Neuronal stem cell (in vitro differentiated cells): ENCODE data around the gene TYW1.
"Not testable (repeated sequence)": the region's sequence is repeated elsewhere in the genome, so short reads cannot be mapped to it uniquely, and the experiment has no call there.

Experiments used
- DNase-seq: peaks from one replicate; pipeline ENCODE4 v3.0.0-alpha.2; 2013; ENCODE audit warnings: low spot score
- H2AFZ ChIP-seq: one replicate; pipeline ENCODE4 v1.6.1; 2013; ENCODE audit warnings: mild to moderate bottlenecking, low read length, inconsistent platforms
- H2AK5ac ChIP-seq: 2 replicates; pipeline ENCODE4 v1.6.1; 2013; ENCODE audit warnings: low read depth, mild to moderate bottlenecking, inconsistent platforms, low read length, moderate library complexity, mixed read lengths
- H2BK120ac ChIP-seq: 2 replicates; pipeline ENCODE4 v1.6.1; 2013; ENCODE audit warnings: low read depth, mild to moderate bottlenecking, inconsistent platforms, low read length, moderate library complexity, mixed read lengths
- H2BK12ac ChIP-seq: one replicate; pipeline ENCODE4 v1.6.1; 2013; ENCODE audit warnings: low read length, inconsistent platforms
- H2BK15ac ChIP-seq: 2 replicates; pipeline ENCODE4 v1.6.1; 2013; ENCODE audit warnings: mild to moderate bottlenecking, low read length, inconsistent platforms, mixed read lengths
- H2BK5ac ChIP-seq: one replicate; pipeline ENCODE4 v1.6.1; 2013; ENCODE audit warnings: inconsistent platforms, mild to moderate bottlenecking, low read length, moderate library complexity
- H3K14ac ChIP-seq: one replicate; pipeline ENCODE4 v1.6.1; 2013; ENCODE audit warnings: low read length, inconsistent platforms
- H3K18ac ChIP-seq: 2 replicates; pipeline ENCODE4 v1.6.1; 2013; ENCODE audit warnings: low read length, inconsistent platforms
- H3K23ac ChIP-seq: 2 replicates; pipeline ENCODE4 v1.6.1; 2013; ENCODE audit warnings: low read depth, mild to moderate bottlenecking, mixed read lengths, low read length, inconsistent platforms; ENCODE audit not compliant: poor library complexity
- H3K27ac ChIP-seq: replicated peaks from 3 replicates; pipeline ENCODE4 v1.5.1; 2013; ENCODE audit warnings: low read length, inconsistent platforms
- H3K27me3 ChIP-seq, 3 experiments: 2 replicates each; pipeline ENCODE4 v1.6.1; 2013; ENCODE audit warnings: low read length in 3 of 3, mild to moderate bottlenecking in 2 of 3, inconsistent platforms in 1 of 3, low read depth in 1 of 3, mixed read lengths in 1 of 3, moderate library complexity in 1 of 3; ENCODE audit not compliant: control insufficient read depth in 3 of 3, insufficient read depth in 3 of 3
- H3K36me3 ChIP-seq, 2 donors: replicated peaks in 1 of 2; 2 replicates each; pipeline ENCODE4 v1.6.1; 2013; ENCODE audit warnings: low read length in 2 of 2; ENCODE audit not compliant: control insufficient read depth in 2 of 2, insufficient read depth in 2 of 2
- H3K4ac ChIP-seq: 2 replicates; pipeline ENCODE4 v1.6.1; 2013; ENCODE audit warnings: inconsistent platforms, mild to moderate bottlenecking, low read length, moderate library complexity
- H3K4me1 ChIP-seq, 2 donors: 1 replicate in 1 of 2; 2 replicates in 1 of 2; pipeline ENCODE4 v1.6.1; 2013; ENCODE audit warnings: low read length in 2 of 2, low read depth in 1 of 2; ENCODE audit not compliant: control insufficient read depth in 2 of 2, insufficient read depth in 1 of 2
- H3K4me2 ChIP-seq: one replicate; pipeline ENCODE4 v1.6.1; 2013; ENCODE audit warnings: mild to moderate bottlenecking, low read length, inconsistent platforms; ENCODE audit not compliant: insufficient read depth, poor library complexity, severe bottlenecking
- H3K4me3 ChIP-seq, 2 donors: 2 replicates each; pipeline ENCODE4 v1.5.1; 2013; ENCODE audit warnings: low read length in 2 of 2, mild to moderate bottlenecking in 2 of 2, inconsistent platforms in 1 of 2, moderate library complexity in 1 of 2
- H3K79me1 ChIP-seq: one replicate; pipeline ENCODE4 v1.6.1; 2013; ENCODE audit warnings: low read depth, mild to moderate bottlenecking, inconsistent platforms, low read length, moderate library complexity
- H3K9ac ChIP-seq: one replicate; pipeline ENCODE4 v1.6.1; 2013; ENCODE audit warnings: mild to moderate bottlenecking, low read depth, low read length, inconsistent platforms; ENCODE audit not compliant: poor library complexity
- H3K9me3 ChIP-seq, 2 donors: replicated peaks in 1 of 2; 2 replicates each; pipeline versions ENCODE3 to v1.6.1; 2013; ENCODE audit warnings: low read length in 2 of 2, mild to moderate bottlenecking in 2 of 2, inconsistent platforms in 1 of 2, low read depth in 1 of 2, mixed read lengths in 1 of 2, moderate library complexity in 1 of 2; ENCODE audit not compliant: control insufficient read depth in 2 of 2, insufficient read depth in 1 of 2
- H4K8ac ChIP-seq: one replicate; pipeline ENCODE4 v1.6.1; 2013; ENCODE audit warnings: low read depth, mild to moderate bottlenecking, inconsistent platforms, low read length, moderate library complexity
- H4K91ac ChIP-seq: one replicate; pipeline ENCODE4 v1.6.1; 2013; ENCODE audit warnings: low read length, low read depth, mild to moderate bottlenecking, inconsistent platforms; ENCODE audit not compliant: poor library complexity
- WGBS, 2 donors: extraction: QIAGEN DNeasy Blood & Tissue Kit; methylation state at CpG; one replicate each; pipeline ENCODE4 v1.1.7; 2013; ENCODE audit warnings: missing lambda C conversion rate in 2 of 2, mixed read lengths in 1 of 2; ENCODE audit not compliant: insufficient read length in 2 of 2, insufficient replicate concordance in 1 of 2; ENCODE audit errors: extremely low coverage in 2 of 2; 5-methylcytosine and 5-hydroxymethylcytosine counted together

The TYW1 gene

GRCh38 chr7:67198865-67199526 is 202.4 kb downstream of the TYW1 start:
- DNase-seq, H3K79me1 ChIP-seq, H4K8ac ChIP-seq, H2BK5ac ChIP-seq, H3K27me3 ChIP-seq, H3K9ac ChIP-seq, H3K4me2 ChIP-seq, H3K27ac ChIP-seq, H2BK12ac ChIP-seq, H2BK120ac ChIP-seq, H3K36me3 ChIP-seq, H2BK15ac ChIP-seq, H3K9me3 ChIP-seq, H3K4me3 ChIP-seq, H3K23ac ChIP-seq, H3K18ac ChIP-seq, H3K14ac ChIP-seq, H4K91ac ChIP-seq, H2AFZ ChIP-seq, H3K4ac ChIP-seq, H2AK5ac ChIP-seq, H3K4me1 ChIP-seq: not testable (repeated sequence)
- no CpG with 5 or more reads among the region's 9 CpGs for WGBS, 2 donors

DNA sequence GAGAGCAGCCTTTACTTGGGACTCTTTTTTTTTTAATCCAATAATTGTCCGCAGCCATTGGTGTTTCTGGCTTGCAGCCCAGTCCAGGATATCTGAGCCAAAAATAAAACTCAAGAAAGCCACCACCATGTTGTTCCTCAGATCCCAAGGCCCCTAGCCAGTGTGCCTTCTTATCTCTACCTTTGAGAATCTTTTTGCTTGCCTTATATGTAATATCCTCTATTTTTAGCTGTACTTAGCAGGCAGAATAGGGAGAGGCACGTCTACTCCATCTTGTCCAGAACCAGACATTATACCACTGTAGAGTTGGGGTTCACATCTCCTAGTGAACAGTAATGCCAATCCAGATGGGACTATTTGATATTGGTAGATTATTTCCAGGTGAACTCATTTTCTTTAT is 209.1 kb downstream of the TYW1 start:
- not testable (repeated sequence) for H3K9ac ChIP-seq, H3K18ac ChIP-seq, H3K4me1 ChIP-seq, H3K4me3 ChIP-seq, H3K23ac ChIP-seq, DNase-seq, H3K27me3 ChIP-seq, H3K14ac ChIP-seq, H2AFZ ChIP-seq, H3K4ac ChIP-seq, H2BK12ac ChIP-seq, H2BK5ac ChIP-seq, H3K4me2 ChIP-seq, H3K36me3 ChIP-seq, H4K8ac ChIP-seq, H2BK120ac ChIP-seq, H3K27ac ChIP-seq, H2BK15ac ChIP-seq, H2AK5ac ChIP-seq, H4K91ac ChIP-seq, H3K9me3 ChIP-seq, H3K79me1 ChIP-seq
- no CpG with 5 or more reads among the region's 2 CpGs for WGBS, 2 donors

DNA sequence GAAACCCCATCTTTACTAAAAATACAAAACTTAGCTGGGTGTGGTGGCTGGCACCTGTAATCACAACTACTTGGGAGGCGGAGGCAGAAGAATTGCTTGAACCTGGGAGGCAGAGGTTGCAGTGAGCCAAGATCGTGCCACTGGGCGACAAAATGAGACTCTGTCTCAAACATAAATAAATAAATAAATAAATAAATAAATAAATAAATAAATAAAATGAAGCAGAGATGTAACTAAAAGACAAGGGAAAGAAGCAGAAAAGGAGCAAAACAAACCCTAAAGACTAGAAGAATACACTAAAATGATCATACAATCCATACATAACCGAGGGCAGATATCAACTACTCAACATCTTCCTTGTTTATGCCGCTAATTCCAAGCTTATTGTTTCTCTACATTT is 209.8 kb downstream of the TYW1 start:
- no peak overlapping the region for H3K4ac ChIP-seq
- no peak overlapping the region for H3K4me3 ChIP-seq
- H4K91ac ChIP-seq, result no peak overlapping the region
- no peak overlapping the region for H2BK5ac ChIP-seq
- peaks cover 0 to 2% of the 10 kb centered on the region in 2 donors for H3K36me3 ChIP-seq
- no peak overlapping the region for H2AFZ ChIP-seq
- H2BK12ac ChIP-seq, result no peak overlapping the region
- H3K4me1 ChIP-seq, result no peaks in the 10 kb centered on the region
- no peak overlapping the region for H3K9ac ChIP-seq
- H2BK15ac ChIP-seq, result no peak overlapping the region
- H3K9me3 ChIP-seq, result no peaks in the 10 kb centered on the region
- no CpG with 5 or more reads among the region's 5 CpGs for WGBS, 2 donors
- DNase-seq, result no peak
- no peaks in the 10 kb centered on the region for H3K27me3 ChIP-seq
- no peak overlapping the region for H4K8ac ChIP-seq
- H3K14ac ChIP-seq, result no peak overlapping the region
- H3K79me1 ChIP-seq, result no peaks in the 10 kb centered on the region
- H3K4me2 ChIP-seq, result no peak overlapping the region
- H2AK5ac ChIP-seq, result no peak overlapping the region
- no peak overlapping the region for H2BK120ac ChIP-seq
- H3K23ac ChIP-seq, result no peak overlapping the region
- H3K27ac ChIP-seq, result no peak overlapping the region
- no peak overlapping the region for H3K18ac ChIP-seq

DNA sequence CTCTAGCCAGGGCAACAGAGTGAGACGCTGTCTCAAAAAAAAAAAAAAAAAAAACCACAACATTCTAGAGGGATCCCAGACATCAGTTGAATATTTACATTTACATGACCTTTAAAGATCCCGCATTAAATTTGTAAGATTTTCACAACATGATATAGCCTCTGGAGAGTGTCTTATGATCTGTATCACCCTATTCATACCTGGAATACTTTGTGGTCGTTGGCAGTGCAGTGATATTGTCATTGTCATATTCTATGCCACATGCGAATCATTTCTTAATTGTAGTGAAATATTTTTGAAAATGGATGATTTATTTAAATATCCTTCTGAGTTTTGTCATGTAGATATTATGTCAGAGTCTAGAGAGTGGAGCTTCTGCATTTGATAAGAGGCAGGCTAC is 212.0 kb downstream of the TYW1 start:
- not testable (repeated sequence) for H2BK12ac ChIP-seq, H3K23ac ChIP-seq, H3K27ac ChIP-seq, H2AK5ac ChIP-seq, H4K8ac ChIP-seq, H3K36me3 ChIP-seq, H3K14ac ChIP-seq, H2BK5ac ChIP-seq, H3K4me1 ChIP-seq, H4K91ac ChIP-seq, H3K9ac ChIP-seq, H3K27me3 ChIP-seq, H3K4me2 ChIP-seq, H2AFZ ChIP-seq, DNase-seq, H3K4me3 ChIP-seq, H2BK15ac ChIP-seq, H3K18ac ChIP-seq, H3K79me1 ChIP-seq, H3K4ac ChIP-seq, H3K9me3 ChIP-seq, H2BK120ac ChIP-seq
- no CpG with 5 or more reads among the region's 4 CpGs for WGBS, 2 donors
